WTC11 (cell line): Measurements from ENCODE around the gene NPSR1. TPM values are rescaled to one million over a fixed set of nuclear protein-coding genes. Genes with fewer than 3 reads are reported as not detected.

Experiments
- ATAC-seq: fragments of 200-7000 bp; cut with Tn5 transposase; 2 replicates; pipeline ENCODE4 v1.10.0; 2021; ENCODE audit warnings: mild to moderate bottlenecking, moderate library complexity
- CTCF ChIA-PET: fragments of 300-600 bp; sonication (Branson Sonifier 250); formaldehyde crosslinking; loops from one replicate; lab custom pipeline; 2021; ENCODE audit warnings: antibody characterized with exemption; lab: Charles Lee
- POLR2A ChIA-PET: fragments of 350-600 bp; sonication (Branson Sonifier 250); formaldehyde crosslinking; loops from one replicate; lab custom pipeline; 2021; ENCODE audit warnings: antibody characterized with exemption; lab: Charles Lee
- DNase-seq: peaks from one replicate; pipeline ENCODE4 v3.0.0; 2021; ENCODE audit warnings: low spot score
- H3K27ac Mint-ChIP-seq: 2 replicates; pipeline ENCODE4 v1.8.0; 2021; ENCODE audit warnings: mixed read lengths
- H3K27me3 Mint-ChIP-seq: 2 replicates; pipeline ENCODE4 v1.8.0; 2021; ENCODE audit warnings: low read depth, mild to moderate bottlenecking, moderate library complexity, mixed read lengths
- H3K36me3 Mint-ChIP-seq: 2 replicates; pipeline ENCODE4 v1.8.0; 2021; ENCODE audit warnings: mixed read lengths
- H3K4me1 Mint-ChIP-seq: 2 replicates; pipeline ENCODE4 v1.8.0; 2022; ENCODE audit warnings: mixed read lengths
- H3K4me3 Mint-ChIP-seq: 2 replicates; pipeline ENCODE4 v1.8.0; 2021; ENCODE audit warnings: mild to moderate bottlenecking, moderate library complexity, mixed read lengths
- H3K9me3 Mint-ChIP-seq: 2 replicates; pipeline ENCODE4 v1.8.0; 2021; ENCODE audit warnings: mixed read lengths
- CBFB ChIP-seq: sonication (generic); formaldehyde crosslinking; IDR thresholded peaks from 2 replicates; pipeline ENCODE4 v1.8.1; 2022; ENCODE audit warnings: mild to moderate bottlenecking, low read depth, missing genetic modification reagents
- CDX4 ChIP-seq: fragments of 250-450 bp; sonication (Bioruptor Pico); IDR thresholded peaks from 2 replicates; pipeline ENCODE4 v1.9.0; 2021; ENCODE audit warnings: moderate library complexity, mild to moderate bottlenecking, inconsistent platforms, borderline replicate concordance
- E2F5 ChIP-seq: sonication (generic); formaldehyde crosslinking; IDR thresholded peaks from 2 replicates; pipeline ENCODE4 v1.8.1; 2022; ENCODE audit warnings: mild to moderate bottlenecking, moderate library complexity, missing genetic modification reagents
- EMX1 ChIP-seq: fragments of 250-450 bp; sonication (Bioruptor Pico); IDR thresholded peaks from 2 replicates; pipeline ENCODE4 v1.8.0; 2021; ENCODE audit warnings: mild to moderate bottlenecking
- ESRRA ChIP-seq: sonication (generic); formaldehyde crosslinking; IDR thresholded peaks from 2 replicates; pipeline ENCODE4 v1.8.1; 2022; ENCODE audit warnings: mild to moderate bottlenecking, missing genetic modification reagents, borderline replicate concordance
- ETV6 ChIP-seq: sonication (generic); formaldehyde crosslinking; IDR thresholded peaks from 2 replicates; pipeline ENCODE4 v1.8.1; 2022; ENCODE audit warnings: mild to moderate bottlenecking, missing genetic modification reagents
- GTF2I ChIP-seq: fragments of 250-450 bp; sonication (Bioruptor Pico); conservative IDR thresholded peaks from 2 replicates; pipeline ENCODE4 v1.4.0; 2021; ENCODE audit warnings: mild to moderate bottlenecking
- IRF2 ChIP-seq: sonication (generic); formaldehyde crosslinking; IDR thresholded peaks from 2 replicates; pipeline ENCODE4 v1.8.0; 2022; ENCODE audit warnings: low read depth, missing genetic modification reagents, borderline replicate concordance
- JAZF1 ChIP-seq: fragments of 250-450 bp; sonication (Bioruptor Pico); IDR thresholded peaks from 2 replicates; pipeline ENCODE4 v1.9.0; 2021; ENCODE audit warnings: moderate library complexity, mild to moderate bottlenecking, inconsistent platforms
- MXD4 ChIP-seq: fragments of 250-450 bp; sonication (Bioruptor Pico); IDR thresholded peaks from 2 replicates; pipeline ENCODE4 v1.8.0; 2021; ENCODE audit warnings: mild to moderate bottlenecking, moderate library complexity, borderline replicate concordance
- MYBL2 ChIP-seq: sonication (generic); formaldehyde crosslinking; IDR thresholded peaks from 2 replicates; pipeline ENCODE4 v1.8.1; 2023; ENCODE audit warnings: mild to moderate bottlenecking, moderate library complexity, missing genetic modification reagents
- NFYB ChIP-seq: sonication (generic); formaldehyde crosslinking; conservative IDR thresholded peaks from 2 replicates; pipeline ENCODE4 v1.8.0; 2022; ENCODE audit warnings: low read depth, missing genetic modification reagents
- NR3C1 ChIP-seq: sonication (generic); formaldehyde crosslinking; conservative IDR thresholded peaks from 2 replicates; pipeline ENCODE4 v1.8.1; 2023; ENCODE audit warnings: low read depth, mild to moderate bottlenecking, missing genetic modification reagents
- RELA ChIP-seq: sonication (generic); formaldehyde crosslinking; IDR thresholded peaks from 2 replicates; pipeline ENCODE4 v1.8.1; 2022; ENCODE audit warnings: missing genetic modification reagents, mild to moderate bottlenecking, borderline replicate concordance
- RORB ChIP-seq: fragments of 250-450 bp; sonication (Bioruptor Pico); IDR thresholded peaks from 2 replicates; pipeline ENCODE4 v1.9.0; 2021; ENCODE audit warnings: mild to moderate bottlenecking
- SMAD3 ChIP-seq: sonication (generic); formaldehyde crosslinking; IDR thresholded peaks from 2 replicates; pipeline ENCODE4 v1.8.0; 2022; ENCODE audit warnings: missing genetic modification reagents, mild to moderate bottlenecking, borderline replicate concordance
- TP53 ChIP-seq: sonication (generic); formaldehyde crosslinking; IDR thresholded peaks from 2 replicates; pipeline ENCODE4 v1.8.1; 2023; ENCODE audit warnings: mild to moderate bottlenecking, missing genetic modification reagents
- ZBTB43 ChIP-seq: sonication (generic); formaldehyde crosslinking; IDR thresholded peaks from 2 replicates; pipeline ENCODE4 v1.8.1; 2023; ENCODE audit warnings: mild to moderate bottlenecking, missing genetic modification reagents
- ZNF219 ChIP-seq: sonication (generic); formaldehyde crosslinking; IDR thresholded peaks from 2 replicates; pipeline ENCODE4 v1.8.0; 2023; ENCODE audit warnings: missing genetic modification reagents, mild to moderate bottlenecking, borderline replicate concordance
- ZNF317 ChIP-seq: sonication (generic); formaldehyde crosslinking; IDR thresholded peaks from 2 replicates; pipeline ENCODE4 v1.8.1; 2023; ENCODE audit warnings: low read depth, mild to moderate bottlenecking, moderate library complexity, missing genetic modification reagents, borderline replicate concordance
- ZNF416 ChIP-seq: fragments of 250-450 bp; sonication (Bioruptor Pico); IDR thresholded peaks from 2 replicates; pipeline ENCODE4 v1.9.0; 2021; ENCODE audit warnings: mild to moderate bottlenecking, inconsistent platforms
- ZNF423 ChIP-seq: fragments of 250-450 bp; sonication (Bioruptor Pico); IDR thresholded peaks from 2 replicates; pipeline ENCODE4 v2.1.2; 2022; ENCODE audit warnings: mild to moderate bottlenecking, moderate library complexity
- total RNA-seq: library from RNA; stranded (reverse); gene quantifications from 3 replicates; pipeline ENCODE4 v1.2.3, GENCODE V29; 2021
- TF ChIP-seq, protein P1 (sequence below): fragments of 250-450 bp; sonication (Bioruptor Pico); IDR thresholded peaks from 2 replicates; pipeline ENCODE4 v1.9.0; 2021; ENCODE audit warnings: mild to moderate bottlenecking
- TF ChIP-seq, protein P2 (sequence below): fragments of 250-450 bp; sonication (Bioruptor Pico); IDR thresholded peaks from 2 replicates; pipeline ENCODE4 v1.8.0; 2021; ENCODE audit warnings: mild to moderate bottlenecking
- TF ChIP-seq, protein P3 (sequence below): sonication (generic); formaldehyde crosslinking; IDR thresholded peaks from 2 replicates; pipeline ENCODE4 v1.8.1; 2023; ENCODE audit warnings: mild to moderate bottlenecking, missing genetic modification reagents, borderline replicate concordance

Gene NPSR1
- total RNA-seq, 1 experiment from 2014 or later = not detected

DNA sequence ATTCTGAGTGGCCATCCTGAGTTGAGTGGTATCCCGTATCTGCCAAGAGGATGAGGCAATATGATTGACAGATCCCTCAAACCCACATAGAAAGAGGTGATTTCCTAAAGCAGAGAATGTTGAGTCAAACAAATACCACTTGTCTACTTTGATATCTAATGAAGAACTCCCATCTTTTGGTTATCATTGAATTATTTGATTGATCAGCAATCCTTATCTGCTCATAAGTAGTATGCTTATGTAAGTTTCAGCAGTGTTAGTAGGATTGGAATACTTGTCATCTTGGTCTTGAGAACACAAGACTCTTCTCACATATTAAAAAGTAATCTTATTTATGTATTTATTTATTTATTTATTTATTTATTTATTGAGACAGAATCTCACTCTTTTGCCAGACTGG is 231.9 kb downstream of the NPSR1 start:
- Mint-ChIP-seq H3K36me3 (peaks cover 18% of the 10 kb centered on the region), H3K4me1 (no peaks in the 10 kb centered on the region), H3K27ac (no peak overlapping the region), H3K9me3 (peaks cover 42% of the 10 kb centered on the region), H3K27me3 (0 out of 2 replicates have a peak, but pooled peaks cover 3% of the 10 kb centered on the region)
- TF ChIP-seq CBFB (CRISPR knock-in tag) = no peak
- TF ChIP-seq TP53 (CRISPR knock-in tag) = no peak
- no peak for TF ChIP-seq NR3C1
- TF ChIP-seq ZNF423 = no peak
- TF ChIP-seq, protein P1, sequence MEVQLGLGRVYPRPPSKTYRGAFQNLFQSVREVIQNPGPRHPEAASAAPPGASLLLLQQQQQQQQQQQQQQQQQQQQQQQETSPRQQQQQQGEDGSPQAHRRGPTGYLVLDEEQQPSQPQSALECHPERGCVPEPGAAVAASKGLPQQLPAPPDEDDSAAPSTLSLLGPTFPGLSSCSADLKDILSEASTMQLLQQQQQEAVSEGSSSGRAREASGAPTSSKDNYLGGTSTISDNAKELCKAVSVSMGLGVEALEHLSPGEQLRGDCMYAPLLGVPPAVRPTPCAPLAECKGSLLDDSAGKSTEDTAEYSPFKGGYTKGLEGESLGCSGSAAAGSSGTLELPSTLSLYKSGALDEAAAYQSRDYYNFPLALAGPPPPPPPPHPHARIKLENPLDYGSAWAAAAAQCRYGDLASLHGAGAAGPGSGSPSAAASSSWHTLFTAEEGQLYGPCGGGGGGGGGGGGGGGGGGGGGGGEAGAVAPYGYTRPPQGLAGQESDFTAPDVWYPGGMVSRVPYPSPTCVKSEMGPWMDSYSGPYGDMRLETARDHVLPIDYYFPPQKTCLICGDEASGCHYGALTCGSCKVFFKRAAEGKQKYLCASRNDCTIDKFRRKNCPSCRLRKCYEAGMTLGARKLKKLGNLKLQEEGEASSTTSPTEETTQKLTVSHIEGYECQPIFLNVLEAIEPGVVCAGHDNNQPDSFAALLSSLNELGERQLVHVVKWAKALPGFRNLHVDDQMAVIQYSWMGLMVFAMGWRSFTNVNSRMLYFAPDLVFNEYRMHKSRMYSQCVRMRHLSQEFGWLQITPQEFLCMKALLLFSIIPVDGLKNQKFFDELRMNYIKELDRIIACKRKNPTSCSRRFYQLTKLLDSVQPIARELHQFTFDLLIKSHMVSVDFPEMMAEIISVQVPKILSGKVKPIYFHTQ (CRISPR knock-in tag) = no peak
- TF ChIP-seq MXD4 (CRISPR knock-in tag) = no peak
- TF ChIP-seq ETV6 = no peak
- no peak for TF ChIP-seq ZBTB43 (CRISPR knock-in tag)
- no peak for TF ChIP-seq MYBL2 (CRISPR knock-in tag)
- TF ChIP-seq, protein P2, sequence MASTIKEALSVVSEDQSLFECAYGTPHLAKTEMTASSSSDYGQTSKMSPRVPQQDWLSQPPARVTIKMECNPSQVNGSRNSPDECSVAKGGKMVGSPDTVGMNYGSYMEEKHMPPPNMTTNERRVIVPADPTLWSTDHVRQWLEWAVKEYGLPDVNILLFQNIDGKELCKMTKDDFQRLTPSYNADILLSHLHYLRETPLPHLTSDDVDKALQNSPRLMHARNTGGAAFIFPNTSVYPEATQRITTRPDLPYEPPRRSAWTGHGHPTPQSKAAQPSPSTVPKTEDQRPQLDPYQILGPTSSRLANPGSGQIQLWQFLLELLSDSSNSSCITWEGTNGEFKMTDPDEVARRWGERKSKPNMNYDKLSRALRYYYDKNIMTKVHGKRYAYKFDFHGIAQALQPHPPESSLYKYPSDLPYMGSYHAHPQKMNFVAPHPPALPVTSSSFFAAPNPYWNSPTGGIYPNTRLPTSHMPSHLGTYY (CRISPR knock-in tag) = no peak
- TF ChIP-seq NFYB (CRISPR knock-in tag) = no peak
- no peak for TF ChIP-seq GTF2I (CRISPR knock-in tag)
- TF ChIP-seq EMX1 = no peak
- TF ChIP-seq ESRRA (CRISPR knock-in tag) = no peak
- TF ChIP-seq ZNF416 (CRISPR knock-in tag) = no peak
- no peak for TF ChIP-seq ZNF317
- TF ChIP-seq, all 79 proteins: peak for 0
- no peak for DNase-seq
- no peak for ATAC-seq
- ChIA-PET CTCF (no interaction called here), POLR2A (no interaction called here)
- H3K4me3 Mint-ChIP-seq = no peak overlapping the region

DNA sequence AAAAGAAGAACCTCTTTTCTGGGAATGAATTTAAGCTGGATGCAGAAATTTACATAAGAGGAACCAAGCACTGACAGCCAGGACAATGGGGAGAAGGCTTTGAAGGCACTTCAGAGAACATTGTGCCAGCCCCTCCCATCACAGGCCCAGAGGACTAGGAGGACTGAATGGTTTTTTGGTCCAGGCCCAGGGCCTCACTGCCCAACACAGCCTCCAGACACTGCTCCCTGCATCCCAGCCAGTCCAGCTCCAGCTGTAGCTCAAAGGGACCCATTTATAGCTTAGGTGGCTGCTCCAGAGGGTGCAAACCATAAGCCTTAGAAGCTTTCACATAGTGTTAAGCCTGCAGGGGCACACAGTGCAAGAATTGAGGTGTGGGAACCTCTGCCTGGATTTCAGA is 237.2 kb downstream of the NPSR1 start:
- no peak for TF ChIP-seq JAZF1 (CRISPR knock-in tag)
- TF ChIP-seq RORB (CRISPR knock-in tag) = no peak
- no peak for TF ChIP-seq ZNF416 (CRISPR knock-in tag)
- TF ChIP-seq TP53 (CRISPR knock-in tag) = no peak
- no peak for TF ChIP-seq CDX4
- TF ChIP-seq, protein P3, sequence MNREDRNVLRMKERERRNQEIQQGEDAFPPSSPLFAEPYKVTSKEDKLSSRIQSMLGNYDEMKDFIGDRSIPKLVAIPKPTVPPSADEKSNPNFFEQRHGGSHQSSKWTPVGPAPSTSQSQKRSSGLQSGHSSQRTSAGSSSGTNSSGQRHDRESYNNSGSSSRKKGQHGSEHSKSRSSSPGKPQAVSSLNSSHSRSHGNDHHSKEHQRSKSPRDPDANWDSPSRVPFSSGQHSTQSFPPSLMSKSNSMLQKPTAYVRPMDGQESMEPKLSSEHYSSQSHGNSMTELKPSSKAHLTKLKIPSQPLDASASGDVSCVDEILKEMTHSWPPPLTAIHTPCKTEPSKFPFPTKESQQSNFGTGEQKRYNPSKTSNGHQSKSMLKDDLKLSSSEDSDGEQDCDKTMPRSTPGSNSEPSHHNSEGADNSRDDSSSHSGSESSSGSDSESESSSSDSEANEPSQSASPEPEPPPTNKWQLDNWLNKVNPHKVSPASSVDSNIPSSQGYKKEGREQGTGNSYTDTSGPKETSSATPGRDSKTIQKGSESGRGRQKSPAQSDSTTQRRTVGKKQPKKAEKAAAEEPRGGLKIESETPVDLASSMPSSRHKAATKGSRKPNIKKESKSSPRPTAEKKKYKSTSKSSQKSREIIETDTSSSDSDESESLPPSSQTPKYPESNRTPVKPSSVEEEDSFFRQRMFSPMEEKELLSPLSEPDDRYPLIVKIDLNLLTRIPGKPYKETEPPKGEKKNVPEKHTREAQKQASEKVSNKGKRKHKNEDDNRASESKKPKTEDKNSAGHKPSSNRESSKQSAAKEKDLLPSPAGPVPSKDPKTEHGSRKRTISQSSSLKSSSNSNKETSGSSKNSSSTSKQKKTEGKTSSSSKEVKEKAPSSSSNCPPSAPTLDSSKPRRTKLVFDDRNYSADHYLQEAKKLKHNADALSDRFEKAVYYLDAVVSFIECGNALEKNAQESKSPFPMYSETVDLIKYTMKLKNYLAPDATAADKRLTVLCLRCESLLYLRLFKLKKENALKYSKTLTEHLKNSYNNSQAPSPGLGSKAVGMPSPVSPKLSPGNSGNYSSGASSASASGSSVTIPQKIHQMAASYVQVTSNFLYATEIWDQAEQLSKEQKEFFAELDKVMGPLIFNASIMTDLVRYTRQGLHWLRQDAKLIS = no peak
- TF ChIP-seq RELA = no peak
- no peak for TF ChIP-seq E2F5
- no peak for TF ChIP-seq ZNF219
- TF ChIP-seq SMAD3 (CRISPR knock-in tag) = no peak
- TF ChIP-seq IRF2 = no peak
- no peak for TF ChIP-seq EMX1
- no peak for TF ChIP-seq CBFB (CRISPR knock-in tag)
- no peak for TF ChIP-seq MYBL2 (CRISPR knock-in tag)
- ChIA-PET POLR2A (no interaction called here), CTCF (no interaction called here)
- Mint-ChIP-seq H3K4me1 (peaks cover 14% of the 10 kb centered on the region), H3K9me3 (peaks cover 54% of the 10 kb centered on the region), H3K4me3 (no peak overlapping the region), H3K27ac (no peak overlapping the region), H3K27me3 (peaks cover 9% of the 10 kb centered on the region), H3K36me3 (peaks cover 42% of the 10 kb centered on the region)
- ATAC-seq (no peak), DNase-seq (no peak)
